DOHH2 (cell line): ENCODE results near the gene CAPN11.

Source experiments
- H3F3A ChIP-seq: fragments of 200-600 bp; sonication (generic), shearing (Covaris generic); 2 replicates; pipeline ENCODE4 v1.6.0; 2016; ENCODE audit warnings: antibody characterized with exemption, mild to moderate bottlenecking; ENCODE audit not compliant: control insufficient read depth, insufficient read depth
- H3K27ac ChIP-seq: fragments of 200-600 bp; sonication (generic); 2 replicates; pipeline ENCODE4 v1.5.1; 2014; ENCODE audit warnings: low read depth, mild to moderate bottlenecking, low read length, moderate library complexity
- H3K27me3 ChIP-seq: fragments of 200-600 bp; sonication (generic); 2 replicates; pipeline ENCODE4 v1.6.1; 2014; ENCODE audit warnings: mild to moderate bottlenecking, low read length, mixed read lengths; ENCODE audit not compliant: control insufficient read depth
- H3K36me3 ChIP-seq: fragments of 200-600 bp; sonication (generic); 2 replicates; pipeline ENCODE4 v1.6.1; 2014; ENCODE audit warnings: mild to moderate bottlenecking, low read length, moderate library complexity, mixed read lengths; ENCODE audit not compliant: control insufficient read depth
- H3K4me1 ChIP-seq: fragments of 200-600 bp; sonication (generic); 2 replicates; pipeline ENCODE4 v1.6.1; 2014; ENCODE audit warnings: mild to moderate bottlenecking, low read length, mixed read lengths; ENCODE audit not compliant: control insufficient read depth
- H3K4me2 ChIP-seq: fragments of 200-600 bp; sonication (generic); 2 replicates; pipeline ENCODE4 v1.6.0; 2014; ENCODE audit warnings: mild to moderate bottlenecking, low read length, moderate library complexity
- H3K4me3 ChIP-seq: fragments of 200-600 bp; sonication (generic); 2 replicates; pipeline ENCODE4 v1.5.1; 2014; ENCODE audit warnings: mild to moderate bottlenecking, low read length, mixed read lengths
- H3K79me2 ChIP-seq: fragments of 200-600 bp; sonication (generic); 2 replicates; pipeline ENCODE4 v1.6.1; 2014; ENCODE audit warnings: mild to moderate bottlenecking, low read length, mixed read lengths; ENCODE audit not compliant: control insufficient read depth
- H3K9me2 ChIP-seq: fragments of 200-600 bp; sonication (generic); replicated peaks from 2 replicates; pipeline ENCODE4 v1.6.1; 2014; ENCODE audit warnings: mild to moderate bottlenecking, low read length, mixed read lengths; ENCODE audit not compliant: control insufficient read depth
- H3K9me3 ChIP-seq: fragments of 200-600 bp; sonication (generic); 2 replicates; pipeline ENCODE4 v1.6.1; 2014; ENCODE audit warnings: antibody characterized with exemption, low read length, mixed read lengths; ENCODE audit not compliant: control insufficient read depth, insufficient read depth
- H4K20me1 ChIP-seq: fragments of 200-600 bp; sonication (generic); 2 replicates; pipeline ENCODE4 v1.6.0; 2014; ENCODE audit warnings: low read depth, mild to moderate bottlenecking, antibody characterized with exemption, low read length, moderate library complexity; ENCODE audit not compliant: control insufficient read depth, insufficient read depth
- CTCF ChIP-seq: fragments of 200-600 bp; sonication (generic); IDR thresholded peaks from one replicate; pipeline ENCODE4 v1.5.1; 2014; ENCODE audit warnings: antibody characterized with exemption, mild to moderate bottlenecking, low read depth, low read length; ENCODE audit not compliant: poor library complexity, severe bottlenecking
- EZH2phosphoT487 ChIP-seq: fragments of 200-600 bp; sonication (generic); IDR thresholded peaks from 2 replicates; pipeline ENCODE4 v1.6.1; 2017; ENCODE audit warnings: borderline replicate concordance, mild to moderate bottlenecking, antibody characterized with exemption, low read length, moderate library complexity, mixed read lengths

Gene CAPN11

GRCh38 chr6:44132476-44132875 lies 26.1 kb upstream of the CAPN11 start:
- Histone ChIP-seq H3K4me2 (no peak overlapping the region), H3K4me1 (peaks cover 15% of the 10 kb centered on the region), H3K79me2 (peaks cover 5% of the 10 kb centered on the region)

GRCh38 chr6:44133003-44133931 lies 25.4 kb upstream of the CAPN11 start:
- no peaks in the 10 kb centered on the region for H3K36me3 ChIP-seq
- no peak overlapping the region for H3K4me3 ChIP-seq
- H3F3A ChIP-seq: 0 out of 2 replicates have a peak, but pooled peaks cover 4% of the 10 kb centered on the region
- no peaks in the 10 kb centered on the region for H3K79me2 ChIP-seq
- TF ChIP-seq EZH2phosphoT487 (no peak), CTCF (no peak)
- peaks cover 11% of the 10 kb centered on the region for H3K4me1 ChIP-seq
- no peaks in the 10 kb centered on the region for H4K20me1 ChIP-seq
- peak overlapping the region; percentile 42 for H3K4me2 ChIP-seq
- H3K27me3 ChIP-seq: peaks cover 5% of the 10 kb centered on the region; the same call in 1 of the 2 replicates
- no peaks in the 10 kb centered on the region for H3K9me2 ChIP-seq
- no peaks in the 10 kb centered on the region for H3K9me3 ChIP-seq
- no peak overlapping the region for H3K27ac ChIP-seq

More at GRCh38 chr6:44132476-44132875, 26.1 kb upstream of the CAPN11 start:
- H3K4me3 ChIP-seq: no peak overlapping the region
- no peaks in the 10 kb centered on the region for H3K36me3 ChIP-seq
- H3F3A ChIP-seq: 0 out of 2 replicates have a peak, but pooled peaks cover 4% of the 10 kb centered on the region
- no peak for TF ChIP-seq CTCF
- no peak for TF ChIP-seq EZH2phosphoT487
- H3K27me3 ChIP-seq: peaks cover 5% of the 10 kb centered on the region; the same call in 1 of the 2 replicates
- no peaks in the 10 kb centered on the region for H4K20me1 ChIP-seq
- no peak overlapping the region for H3K27ac ChIP-seq
- H3K9me3 ChIP-seq: no peaks in the 10 kb centered on the region
- H3K9me2 ChIP-seq: no peaks in the 10 kb centered on the region

GRCh38 chr6:44133981-44134711 lies 24.5 kb upstream of the CAPN11 start:
- Histone ChIP-seq H3K4me1 (peaks cover 6% of the 10 kb centered on the region), H3K4me2 (peak overlapping the region; percentile 42; the same call in 1 of the 2 replicates), H4K20me1 (no peaks in the 10 kb centered on the region), H3K27ac (no peak overlapping the region), H3F3A (0 out of 2 replicates have a peak, but pooled peaks cover 4% of the 10 kb centered on the region), H3K79me2 (no peaks in the 10 kb centered on the region), H3K9me2 (no peaks in the 10 kb centered on the region), H3K27me3 (no peaks in the 10 kb centered on the region), H3K4me3 (no peak overlapping the region), H3K36me3 (no peaks in the 10 kb centered on the region), H3K9me3 (no peaks in the 10 kb centered on the region)
- TF ChIP-seq CTCF: no peak
- TF ChIP-seq EZH2phosphoT487: no peak
